Measurements from ENCODE around the gene SLU7. TPM values are rescaled to one million over a fixed set of nuclear protein-coding genes. Genes with fewer than 3 reads are reported as not detected.

SLU7 gene
- polyA plus RNA-seq, 1 of the 3 experiments (the other 2 are of a cell fraction): 22.3 TPM

GRCh38 chr5:160366230-160366629 is 52.7 kb downstream of the SLU7 start:
- no peaks in the 10 kb centered on the region for H3K36me3 ChIP-seq (replicated peaks in 1 of 2; ENCODE audit: control insufficient read depth in 1 of 2, insufficient read depth in 2 of 2, low read length in 1 of 2)
- WGBS (ENCODE audit: low lambda C conversion rate): 84% methylated on average over 2 of the region's 2 CpGs
- H3K9ac ChIP-seq: no peak overlapping the region
- no peak overlapping the region for H3K4me3 ChIP-seq (ENCODE audit: low read depth in 2 of 2, low read length in 1 of 2)
- no peaks in the 10 kb centered on the region for H4K20me1 ChIP-seq (ENCODE audit: insufficient read depth)
- no peak overlapping the region for H2AFZ ChIP-seq (ENCODE audit: low read depth)
- H3K4me2 ChIP-seq: no peak overlapping the region
- no peak overlapping the region for H3K27ac ChIP-seq (ENCODE audit: low read depth in 2 of 2, low read length in 1 of 2)
- no peaks in the 10 kb centered on the region for H3F3A ChIP-seq (replicated peaks; ENCODE audit: insufficient read depth)
- H3K27me3 ChIP-seq (ENCODE audit: insufficient read depth): no peaks in the 10 kb centered on the region
- TF ChIP-seq MAX (IDR thresholded peaks at IDR 0.05; ENCODE audit: low read depth): no peak
- no peak for TF ChIP-seq GATA2 (CRISPR knock-in tag; IDR thresholded peaks at IDR 0.05)
- TF ChIP-seq CTCF (IDR thresholded peaks at IDR 0.05): no peak
- no peak for TF ChIP-seq CHD2 (IDR thresholded peaks at IDR 0.05; ENCODE audit: low read length, partially characterized antibody)
- no peak for TF ChIP-seq NFIC (IDR thresholded peaks at IDR 0.05; ENCODE audit: borderline replicate concordance)
- TF ChIP-seq EZH2phosphoT487 (IDR thresholded peaks at IDR 0.05; ENCODE audit: borderline replicate concordance, low read depth): no peak
- no peak for DNase-seq
- POLR2A ChIA-PET: no interaction called here
- no peaks in the 10 kb centered on the region for H3K9me3 ChIP-seq
- H3K79me2 ChIP-seq (ENCODE audit: insufficient read depth): no peaks in the 10 kb centered on the region
- CTCF ChIA-PET: interaction anchor here (1.1 to 1.5 kb wide), 4 partner anchors 21 to 285 kb away, joined by 3 to 5 read pairs (median 4); no protein-coding TSS in a partner anchor
- no peaks in the 10 kb centered on the region for H3K9me2 ChIP-seq
- peaks cover 0 to 16% of the 10 kb centered on the region in 2 experiments; a peak in 2 of 4 replicates for H3K4me1 ChIP-seq (ENCODE audit: control insufficient read depth in 1 of 2, insufficient read depth in 2 of 2, low read depth in 1 of 2, low read length in 1 of 2)

DNA sequence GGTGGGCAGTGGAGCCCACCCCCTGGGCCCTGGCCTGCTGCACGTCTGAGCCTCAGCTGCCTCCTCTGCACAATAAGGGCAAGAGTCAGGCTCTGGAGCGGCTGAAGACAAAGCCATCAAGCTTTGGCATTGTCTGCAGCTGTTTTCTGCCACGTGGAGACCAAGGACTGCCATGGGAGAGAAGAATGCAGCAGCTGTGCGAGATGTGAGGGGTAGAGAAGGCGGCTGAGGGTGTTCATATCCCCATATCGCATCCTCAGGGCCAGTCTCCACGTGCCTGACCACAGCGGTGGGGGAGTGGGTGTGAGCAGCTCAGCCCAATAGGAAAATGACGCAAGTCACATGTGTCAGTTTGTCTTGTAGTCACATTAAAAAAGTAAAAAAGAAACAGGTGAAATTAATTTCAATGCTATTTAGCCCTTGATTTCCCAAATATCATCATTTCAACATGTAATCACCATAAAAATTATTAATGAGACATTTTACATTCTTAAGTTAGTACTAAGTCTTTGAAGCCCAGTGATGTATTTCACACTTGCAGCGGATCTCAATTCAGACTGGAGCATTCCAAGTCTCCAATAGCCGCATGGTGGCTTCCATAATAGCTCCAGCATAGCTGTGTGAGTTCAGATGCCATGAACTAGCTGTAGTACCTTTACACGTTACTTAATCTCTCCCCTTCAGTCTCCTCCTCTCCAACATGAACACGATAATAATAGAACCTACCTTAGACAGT is 55.1 kb downstream of the SLU7 start:
- H3K4me2 ChIP-seq: no peak overlapping the region
- no peaks in the 10 kb centered on the region for H3K9me3 ChIP-seq
- POLR2A ChIA-PET: no interaction called here
- no peak overlapping the region for H3K9ac ChIP-seq
- no peaks in the 10 kb centered on the region for H3F3A ChIP-seq (replicated peaks; ENCODE audit: insufficient read depth)
- H3K36me3 ChIP-seq (replicated peaks in 1 of 2; ENCODE audit: control insufficient read depth in 1 of 2, insufficient read depth in 2 of 2, low read length in 1 of 2): no peaks in the 10 kb centered on the region
- DNase-seq: no peak
- H2AFZ ChIP-seq (ENCODE audit: low read depth): peak overlapping the region; percentile 63; the same call in 1 of the 2 replicates
- H3K27ac ChIP-seq (ENCODE audit: low read depth in 2 of 2, low read length in 1 of 2): no peak overlapping the region; a peak in 1 of 4 replicates
- CTCF ChIA-PET: interaction anchor here (0.8 to 2.4 kb wide), 4 partner anchors 14 to 342 kb away, joined by 3 to 9 read pairs (median 7); no protein-coding TSS in a partner anchor
- no peaks in the 10 kb centered on the region for H3K79me2 ChIP-seq (ENCODE audit: insufficient read depth)
- peaks cover 0 to 12% of the 10 kb centered on the region in 2 experiments; a peak in 2 of 4 replicates for H3K4me1 ChIP-seq (ENCODE audit: control insufficient read depth in 1 of 2, insufficient read depth in 2 of 2, low read depth in 1 of 2, low read length in 1 of 2)
- no peaks in the 10 kb centered on the region for H3K27me3 ChIP-seq (ENCODE audit: insufficient read depth)
- TF ChIP-seq FOXM1 (IDR thresholded peaks at IDR 0.05; ENCODE audit: low read depth): no peak
- TF ChIP-seq TCF12 (IDR thresholded peaks at IDR 0.05): no peak
- TF ChIP-seq RXRA (IDR thresholded peaks at IDR 0.05; ENCODE audit: borderline replicate concordance, low read depth): no peak
- no peak for TF ChIP-seq NRF1 (IDR thresholded peaks at IDR 0.05; ENCODE audit: low read depth, low read length)
- TF ChIP-seq YY1 (IDR thresholded peaks at IDR 0.05; ENCODE audit: low read depth): no peak
- TF ChIP-seq SMC3 (IDR thresholded peaks at IDR 0.05; ENCODE audit: low read depth, low read length): no peak
- no peak for TF ChIP-seq EZH2phosphoT487 (IDR thresholded peaks at IDR 0.05; ENCODE audit: borderline replicate concordance, low read depth)
- no peak for TF ChIP-seq SIN3A (IDR thresholded peaks at IDR 0.05; ENCODE audit: borderline replicate concordance, low read depth, low read length)
- no peak for TF ChIP-seq JUND (IDR thresholded peaks at IDR 0.05)
- no peaks in the 10 kb centered on the region for H3K9me2 ChIP-seq
- no peaks in the 10 kb centered on the region for H4K20me1 ChIP-seq (ENCODE audit: insufficient read depth)
- WGBS (ENCODE audit: low lambda C conversion rate): 85% methylated on average over 11 of the region's 13 CpGs
- H3K4me3 ChIP-seq (ENCODE audit: low read depth in 2 of 2, low read length in 1 of 2): no peak overlapping the region
